Endodermal cell (in vitro differentiated cells): ENCODE results near the gene NOX5. TPM values are rescaled to one million over a fixed set of nuclear protein-coding genes. Genes with fewer than 3 reads are reported as not detected.

ENCODE experiments used
- DNase-seq: peaks from one replicate; pipeline ENCODE4 v3.0.0-alpha.2; 2017
- H3K27ac ChIP-seq: 2 replicates; pipeline ENCODE4 v1.5.1; 2013; ENCODE audit warnings: mild to moderate bottlenecking, low read depth, low read length, moderate library complexity
- H3K27me3 ChIP-seq: 2 replicates; pipeline ENCODE4 v1.6.1; 2013; ENCODE audit warnings: mild to moderate bottlenecking, low read length, moderate library complexity; ENCODE audit not compliant: insufficient read depth, control insufficient read depth, poor library complexity, severe bottlenecking
- H3K36me3 ChIP-seq: 2 replicates; pipeline ENCODE4 v1.7.0; 2013; ENCODE audit warnings: mild to moderate bottlenecking, low read length, moderate library complexity; ENCODE audit not compliant: control insufficient read depth, insufficient read depth
- H3K4me1 ChIP-seq: one replicate; pipeline ENCODE4 v1.7.0; 2013; ENCODE audit warnings: low read length; ENCODE audit not compliant: control insufficient read depth, insufficient read depth
- H3K4me3 ChIP-seq: 2 replicates; pipeline ENCODE4 v1.5.1; 2013; ENCODE audit warnings: mild to moderate bottlenecking, low read length, moderate library complexity
- H3K9ac ChIP-seq: 2 replicates; pipeline ENCODE4 v1.6.1; 2013; ENCODE audit warnings: mild to moderate bottlenecking, low read length, moderate library complexity; ENCODE audit not compliant: poor library complexity, severe bottlenecking; ENCODE audit errors: extremely low read depth
- H3K9me3 ChIP-seq: 2 replicates; pipeline ENCODE4 v1.6.1; 2013; ENCODE audit warnings: mild to moderate bottlenecking, low read length, moderate library complexity; ENCODE audit not compliant: control insufficient read depth
- H3K27ac Mint-ChIP-seq: 2 replicates; pipeline ENCODE4 v1.8.0; 2020; ENCODE audit warnings: mixed read lengths
- H3K27me3 Mint-ChIP-seq: 2 replicates; pipeline ENCODE4 v1.8.0; 2021; ENCODE audit warnings: mild to moderate bottlenecking, mixed read lengths; ENCODE audit not compliant: insufficient read depth
- H3K36me3 Mint-ChIP-seq: 2 replicates; pipeline ENCODE4 v1.8.0; 2020; ENCODE audit warnings: low read depth, mixed read lengths
- H3K4me1 Mint-ChIP-seq: 2 replicates; pipeline ENCODE4 v1.8.0; 2020; ENCODE audit warnings: mixed read lengths
- H3K4me3 Mint-ChIP-seq: 2 replicates; pipeline ENCODE4 v1.8.0; 2020; ENCODE audit warnings: mild to moderate bottlenecking, moderate library complexity, mixed read lengths
- H3K9me3 Mint-ChIP-seq: 2 replicates; pipeline ENCODE4 v1.8.0; 2020; ENCODE audit warnings: mild to moderate bottlenecking, mixed read lengths
- CTCF ChIP-seq: fragments of 200-600 bp; sonication (generic); conservative IDR thresholded peaks from 2 replicates; pipeline ENCODE4 v1.5.0; 2021; ENCODE audit warnings: antibody characterized with exemption, mild to moderate bottlenecking
- WGBS, 2 experiments: methylation state at CpG; one replicate each; pipeline versions ENCODE4 v1.1.5 to v1.1.7; 2013; ENCODE audit warnings: missing lambda C conversion rate in 2 of 2, mixed read lengths in 1 of 2; ENCODE audit not compliant: insufficient coverage in 1 of 2, insufficient read length in 1 of 2; 5-methylcytosine and 5-hydroxymethylcytosine counted together
- total RNA-seq, 2 donors: library from RNA; stranded (reverse); fragmentation: NEBNext Ultra II Directional in 1 of 2; extraction: Animal tissue kit (Norgen Biotek cat#: 25700) in 1 of 2; gene quantifications; 2 replicates in 1 of 2; 3 replicates in 1 of 2; pipeline ENCODE4 v1.2.1, GENCODE V29; 2021

The NOX5 gene
- total RNA-seq, 2 donors from 2014 or later: not detected

- no peak for DNase-seq
- H3K4me1 Mint-ChIP-seq: peaks cover 69% of the 10 kb centered on the region
- H3K36me3 Mint-ChIP-seq: no peaks in the 10 kb centered on the region
- Histone ChIP-seq H3K27me3 (no peaks in the 10 kb centered on the region), H3K9me3 (no peaks in the 10 kb centered on the region), H3K4me3 (no peak overlapping the region), H3K36me3 (no peaks in the 10 kb centered on the region), H3K4me1 (peaks cover 30% of the 10 kb centered on the region), H3K9ac (no peak overlapping the region), H3K27ac (no peak overlapping the region)
- H3K4me3 Mint-ChIP-seq: no peak overlapping the region
- no peak overlapping the region for H3K27ac Mint-ChIP-seq
- 90 to 92% methylated on average over 1 to 2 of the region's 2 CpGs for WGBS, 2 experiments
- TF ChIP-seq CTCF: no peak
- no peaks in the 10 kb centered on the region for H3K9me3 Mint-ChIP-seq
- H3K27me3 Mint-ChIP-seq: peaks cover 12% of the 10 kb centered on the region
Observed at GRCh38 chr15:69084404-69085030, 70.0 kb downstream of the NOX5 start.

GRCh38 chr15:69085325-69086081, 71.0 kb downstream of the NOX5 start:
- Mint-ChIP-seq H3K27me3 (peaks cover 12% of the 10 kb centered on the region), H3K4me3 (no peak overlapping the region), H3K4me1 (peaks cover 74% of the 10 kb centered on the region), H3K36me3 (no peaks in the 10 kb centered on the region), H3K27ac (no peak overlapping the region), H3K9me3 (no peaks in the 10 kb centered on the region)
- Histone ChIP-seq H3K27me3 (no peaks in the 10 kb centered on the region), H3K36me3 (no peaks in the 10 kb centered on the region), H3K4me1 (peaks cover 30% of the 10 kb centered on the region), H3K9ac (no peak overlapping the region), H3K9me3 (no peaks in the 10 kb centered on the region), H3K27ac (no peak overlapping the region), H3K4me3 (no peak overlapping the region)
- 48 to 63% methylated on average over 2 to 5 of the region's 5 CpGs for WGBS, 2 experiments
- TF ChIP-seq CTCF: no peak
- DNase-seq: no peak

- no peak overlapping the region for H3K4me3 Mint-ChIP-seq
- H3K9ac ChIP-seq: no peak overlapping the region
- no peaks in the 10 kb centered on the region for H3K27me3 ChIP-seq
- H3K27ac ChIP-seq: no peak overlapping the region
- DNase-seq: peak; percentile 71
- no peaks in the 10 kb centered on the region for H3K9me3 ChIP-seq
- peaks cover 74% of the 10 kb centered on the region for H3K4me1 Mint-ChIP-seq
- H3K4me1 ChIP-seq: peaks cover 36% of the 10 kb centered on the region
- H3K36me3 Mint-ChIP-seq: no peaks in the 10 kb centered on the region
- H3K36me3 ChIP-seq: no peaks in the 10 kb centered on the region
- WGBS, 2 experiments: 33 to 49% methylated on average over 10 to 14 of the region's 14 CpGs
- H3K4me3 ChIP-seq: no peak overlapping the region
- no peaks in the 10 kb centered on the region for H3K9me3 Mint-ChIP-seq
- peak overlapping the region; percentile 23 for H3K27ac Mint-ChIP-seq
- TF ChIP-seq CTCF: no peak
- peaks cover 12% of the 10 kb centered on the region for H3K27me3 Mint-ChIP-seq
Observed at GRCh38 chr15:69086427-69087204, 72.1 kb downstream of the NOX5 start.
